Umbilical cord (tissue), 2 donors: ENCODE data around the gene SBK2. TPM values are rescaled to one million over a fixed set of nuclear protein-coding genes. Genes with fewer than 3 reads are reported as not detected.
"Not testable (repeated sequence)": the region's sequence is repeated elsewhere in the genome, so short reads cannot be mapped to it uniquely, and the experiment has no call there.

Source experiments
- DNase-seq: peaks from one replicate; pipeline ENCODE4 v3.0.0-alpha.2; 2015; ENCODE audit warnings: low spot score
- total RNA-seq: library from RNA; depleted of rRNA; stranded (reverse); fragments of >200 nt; gene quantifications from one replicate; pipeline ENCODE4 v1.2.3, GENCODE V29; 2014; ENCODE audit warnings: low replicate concordance; ENCODE audit not compliant: insufficient read depth

SBK2 gene
- total RNA-seq, 1 donor from 2014 or later: not detected

DNA sequence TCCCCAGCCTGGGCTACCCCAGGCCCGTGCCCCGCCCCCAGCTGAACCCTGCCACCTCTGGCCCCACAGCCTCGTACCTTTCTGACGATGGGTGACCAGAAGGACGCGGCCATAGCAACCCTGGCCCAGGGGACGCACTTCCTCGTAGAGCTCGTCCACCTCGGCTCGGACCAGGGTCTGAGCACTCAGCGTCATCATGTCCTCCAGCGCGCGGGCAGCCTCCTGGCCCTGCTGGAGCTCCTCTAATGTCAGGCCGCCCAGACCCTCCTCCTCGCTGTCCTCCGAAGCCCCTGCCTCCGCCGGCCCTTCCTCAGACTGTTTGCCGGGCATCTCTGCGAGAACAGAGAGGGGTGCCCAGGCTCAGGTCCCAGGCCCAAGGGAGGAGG is 975 bp downstream of the SBK2 start:
- DNase-seq: no peak

GRCh38 chr19:55535173-55535964 is 1.6 kb downstream of the SBK2 start:
- DNase-seq: no peak

- not testable (repeated sequence) for DNase-seq
Observed at GRCh38 chr19:55534280-55534679, 2.7 kb downstream of the SBK2 start.

DNA sequence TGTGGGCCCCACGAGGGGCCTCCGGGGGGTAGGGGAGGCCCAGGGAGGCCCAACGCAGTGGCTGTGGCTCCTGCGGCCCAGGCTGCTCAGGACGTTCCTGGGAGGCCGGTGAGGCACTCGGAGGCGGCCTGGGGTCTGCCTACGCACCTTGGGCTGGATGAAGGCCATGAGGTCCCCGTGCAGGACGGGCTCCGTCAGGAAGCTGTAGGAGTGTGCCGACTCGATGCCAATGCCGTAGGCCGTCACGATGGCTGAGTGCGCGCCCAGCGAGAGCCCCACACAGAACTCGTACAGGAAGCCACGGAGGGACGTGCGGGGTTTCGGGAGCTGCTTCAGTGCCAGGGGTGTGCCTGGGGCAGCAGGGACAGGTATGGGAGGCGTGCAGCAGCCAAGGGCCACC is 5.9 kb downstream of the SBK2 start:
- no peak for DNase-seq

GRCh38 chr19:55529636-55530234 is 7.2 kb downstream of the SBK2 start:
- no peak for DNase-seq

GRCh38 chr19:55528030-55528803 is 8.7 kb downstream of the SBK2 start:
- DNase-seq: no peak

DNA sequence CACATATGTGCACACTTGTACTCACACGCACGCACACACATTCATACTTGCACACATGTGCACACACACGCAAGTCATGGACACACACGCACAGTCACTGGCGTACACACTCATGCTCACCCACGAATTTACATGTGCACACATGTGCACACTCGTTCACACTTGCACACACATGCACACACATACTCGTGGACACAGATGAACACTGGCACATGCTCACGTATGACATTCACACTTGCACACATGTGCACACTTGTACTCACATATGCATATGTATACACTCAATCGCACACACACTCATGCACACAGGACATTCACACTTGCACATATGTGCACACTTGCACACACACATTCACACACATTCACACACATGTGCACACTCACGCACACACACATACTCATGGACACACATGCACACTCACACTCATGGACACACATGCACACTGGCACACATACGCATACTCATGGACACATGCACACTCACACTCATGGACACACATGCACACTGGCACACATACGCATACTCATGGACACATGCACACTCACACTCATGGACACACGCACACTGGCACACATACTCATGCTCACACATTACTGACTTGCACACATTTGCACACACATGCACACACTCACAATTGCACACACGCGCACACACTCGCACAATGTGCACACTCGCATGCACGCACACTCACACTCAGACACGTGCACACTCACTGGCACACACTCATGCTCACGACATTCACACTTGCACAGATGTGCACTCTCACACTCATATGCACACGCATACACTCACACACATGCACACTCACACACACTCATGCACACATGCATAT is 9.5 kb downstream of the SBK2 start:
- DNase-seq: no peak

DNA sequence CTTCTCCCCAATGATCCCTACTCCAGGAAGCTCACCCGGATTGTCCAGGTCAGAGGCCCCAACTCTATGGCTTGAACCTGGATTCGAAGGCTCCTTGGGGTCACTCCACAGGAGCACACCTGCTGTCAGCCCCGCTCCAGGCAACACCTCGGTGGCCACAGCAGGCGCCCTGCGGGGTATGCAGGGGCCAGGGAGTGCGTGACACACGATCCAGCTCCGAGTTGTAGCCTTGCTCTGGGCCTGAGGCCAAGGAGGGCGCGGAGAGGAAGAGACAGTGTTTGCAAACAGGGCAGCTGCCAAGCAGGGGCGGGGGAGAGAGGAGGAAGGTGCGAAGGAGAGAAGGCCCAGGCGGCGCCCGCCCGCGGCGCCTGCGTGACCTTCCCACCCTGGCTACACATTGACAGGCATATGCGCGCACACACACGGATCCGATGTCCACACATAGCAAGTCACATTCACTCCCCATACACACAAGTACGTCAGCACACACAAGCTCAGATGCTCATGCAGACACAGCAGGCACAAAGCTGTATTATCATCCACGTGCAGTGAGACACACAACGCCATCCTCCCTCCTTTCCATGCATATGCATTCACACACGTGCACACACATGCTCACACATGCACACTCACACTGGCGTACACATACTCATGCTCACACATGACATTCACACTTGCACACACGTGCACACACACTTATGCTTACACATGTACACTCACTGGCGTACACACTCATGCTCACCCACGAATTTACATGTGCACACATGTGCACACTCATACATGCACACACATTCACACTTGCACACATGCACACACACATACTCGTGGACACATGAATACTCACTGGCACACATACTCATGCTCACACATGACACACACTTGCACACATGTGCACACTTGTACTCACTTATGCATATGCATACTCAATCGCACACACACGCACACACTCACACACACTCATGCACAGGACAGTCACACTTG is 10.4 kb downstream of the SBK2 start:
- peak; percentile 61 for DNase-seq

DNA sequence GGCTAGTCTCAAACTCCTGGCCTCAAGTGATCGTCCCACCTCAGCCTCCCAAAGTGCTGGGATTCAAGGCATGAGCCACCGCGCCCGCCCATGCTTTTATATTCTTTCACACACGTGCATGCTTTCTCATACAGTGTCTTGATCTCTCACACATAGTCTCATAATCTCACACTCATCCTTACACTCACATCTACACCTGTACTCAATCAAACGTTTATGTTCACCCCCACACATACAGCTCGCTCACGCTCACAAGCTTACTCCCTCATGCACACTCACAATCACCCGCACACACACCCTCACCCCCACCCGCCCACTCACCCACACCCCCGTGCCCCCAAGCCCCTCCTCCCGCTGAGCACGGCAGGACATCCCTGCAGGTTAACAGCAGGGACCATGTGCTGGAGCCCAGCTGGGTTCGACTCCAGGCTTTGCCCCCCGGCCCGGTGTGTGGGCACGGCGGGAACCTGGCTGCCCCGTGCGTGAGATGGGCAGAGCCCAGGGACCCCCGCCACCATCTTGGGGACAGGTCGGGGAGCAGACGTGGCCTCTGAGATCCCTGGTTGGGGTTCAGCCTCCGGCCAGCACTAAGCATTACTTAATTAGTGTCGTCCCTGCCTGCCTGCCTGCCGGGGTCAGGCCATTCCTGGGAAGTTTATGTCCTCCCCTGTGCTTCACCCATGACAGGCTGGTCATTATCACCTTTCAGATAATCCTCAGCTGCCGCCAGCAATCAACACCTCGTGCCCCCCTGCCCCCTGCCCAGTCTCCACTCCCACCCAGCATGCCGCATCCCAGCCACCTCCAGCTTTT is 11.4 kb downstream of the SBK2 start:
- DNase-seq: no peak

- DNase-seq: no peak
Observed at GRCh38 chr19:55520691-55521292, 16.1 kb downstream of the SBK2 start.

DNA sequence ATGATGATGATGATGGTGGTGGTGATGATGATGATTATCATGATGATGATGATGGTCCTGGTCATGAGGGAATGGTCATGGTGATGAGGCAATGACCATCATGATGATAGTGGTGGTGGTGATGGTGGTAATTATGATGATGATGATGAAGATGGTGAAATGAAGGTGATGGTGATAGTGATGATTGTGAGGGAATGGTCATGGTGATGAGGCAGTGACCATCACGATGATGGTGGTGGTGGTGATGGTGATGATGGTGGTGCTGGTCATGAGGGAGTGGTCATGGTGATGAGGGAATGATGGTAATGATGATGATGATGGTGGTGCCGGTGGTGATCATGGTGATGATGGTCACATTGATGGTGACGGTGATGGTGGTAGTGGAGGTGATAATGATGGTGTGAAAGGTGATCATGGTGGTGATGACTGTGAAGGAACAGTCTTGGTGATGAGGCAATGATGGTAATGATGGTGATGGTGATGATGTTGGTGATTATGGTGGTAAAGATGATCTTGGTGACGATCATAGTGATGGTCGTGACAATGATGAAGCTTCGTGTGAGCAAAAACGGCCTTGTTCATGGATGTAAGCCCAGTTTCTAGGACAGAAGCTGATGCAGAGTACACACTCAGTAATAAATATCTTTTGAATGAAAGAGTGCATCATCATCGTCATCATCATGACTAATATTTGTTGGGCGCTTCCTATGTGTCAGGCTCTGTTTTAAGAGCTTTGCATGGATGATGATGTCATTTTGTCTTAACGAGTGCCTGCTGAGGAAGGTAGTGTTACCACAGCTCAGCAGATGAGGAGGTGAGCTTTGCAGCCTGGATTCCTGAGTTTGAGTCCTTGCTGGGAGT is 17.3 kb downstream of the SBK2 start:
- DNase-seq: no peak

- peak; percentile 89 for DNase-seq
Observed at GRCh38 chr19:55516878-55517620, 19.9 kb downstream of the SBK2 start.

DNA sequence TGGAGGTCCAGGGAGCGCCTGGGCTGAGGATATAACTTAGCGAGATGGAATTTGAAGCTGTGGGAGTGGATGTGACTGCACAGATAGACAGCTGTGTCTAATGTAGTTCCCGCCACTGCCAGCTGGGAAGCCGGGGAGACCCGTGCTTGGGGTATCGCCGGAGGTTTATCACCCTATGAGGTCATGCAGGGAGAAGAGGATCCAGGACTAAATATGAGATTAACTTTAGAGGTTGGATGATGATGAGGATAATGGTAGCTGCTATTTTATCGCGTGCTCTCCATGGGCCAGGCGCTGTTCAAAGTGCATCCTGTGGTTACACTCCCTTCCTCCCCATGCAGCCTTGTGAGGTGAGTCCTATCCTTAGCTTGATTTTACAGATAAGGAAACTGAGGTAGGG is 28.8 kb downstream of the SBK2 start:
- no peak for DNase-seq

DNA sequence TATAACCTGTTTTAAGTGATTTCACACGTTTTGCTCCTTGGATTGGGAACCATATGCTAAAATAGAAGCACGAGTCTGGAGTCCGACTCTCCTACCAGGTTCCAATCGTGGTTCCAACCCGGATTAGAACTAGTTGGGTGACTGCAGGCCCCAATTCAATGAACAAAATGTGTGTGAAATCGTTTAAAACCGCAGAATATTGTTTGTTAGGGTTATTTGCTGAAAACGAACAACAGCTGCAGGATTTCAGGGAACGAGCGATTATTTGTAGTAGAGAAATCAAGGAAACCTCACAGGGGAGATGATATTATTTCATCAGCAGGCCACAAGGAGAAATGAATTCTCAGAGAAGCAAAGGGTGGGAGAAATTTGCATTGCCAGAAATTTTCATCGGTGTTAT is 32.0 kb downstream of the SBK2 start:
- no peak for DNase-seq

GRCh38 chr19:55504252-55504603 is 32.7 kb downstream of the SBK2 start:
- DNase-seq: no peak

DNA sequence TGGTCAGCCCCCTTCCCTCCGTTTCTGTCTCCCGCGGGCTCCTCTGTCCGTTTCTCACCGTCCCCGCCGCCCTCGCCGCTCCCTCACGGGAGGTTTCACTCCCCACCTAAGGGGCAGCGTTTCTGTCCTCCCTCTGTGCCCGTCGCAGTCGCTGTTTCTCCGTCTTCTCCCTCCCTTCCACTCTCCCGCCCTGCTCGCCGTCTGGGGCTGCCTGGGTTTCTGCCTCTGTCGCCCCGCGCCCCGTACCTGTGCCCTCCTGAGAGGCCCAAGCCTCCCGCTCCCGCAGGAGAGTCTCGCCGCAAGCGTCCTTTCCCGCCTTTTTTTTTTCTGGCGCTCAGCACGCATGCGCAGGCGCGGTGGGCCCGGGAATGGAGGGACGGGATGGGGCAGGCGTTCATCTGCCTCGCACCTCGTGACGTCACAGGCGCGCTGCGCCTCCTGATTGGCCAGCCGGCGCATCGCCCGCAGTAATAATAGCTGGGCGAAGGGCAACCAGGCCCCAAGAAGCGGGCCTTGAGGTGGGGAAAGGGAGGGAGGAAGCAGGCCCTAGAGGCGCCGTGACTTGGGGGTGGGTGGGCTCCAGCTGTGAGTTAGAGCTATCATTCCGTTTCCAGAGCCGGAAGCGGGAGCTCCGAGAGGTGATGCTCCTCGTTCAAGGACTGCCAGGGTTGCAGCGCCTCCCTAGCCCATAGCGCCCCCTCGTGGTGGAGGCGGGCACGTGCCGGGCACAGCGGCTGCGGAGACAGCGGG is 33.3 kb downstream of the SBK2 start:
- peak; percentile 94 for DNase-seq

GRCh38 chr19:55503157-55503501 is 33.8 kb downstream of the SBK2 start:
- no peak for DNase-seq
